ENCODE data around the gene SGO2. TPM values are rescaled to one million over a fixed set of nuclear protein-coding genes. Genes with fewer than 3 reads are reported as not detected.
"Not testable (repeated sequence)": the region's sequence is repeated elsewhere in the genome, so short reads cannot be mapped to it uniquely, and the experiment has no call there.

The SGO2 gene
- total RNA-seq, 2 donors from 2014 or later, result 7.6 to 19.5 TPM

- H3K9ac ChIP-seq (ENCODE audit: low read depth in 2 of 2, low read length in 2 of 2), result no peak overlapping the region
- no peaks in the 10 kb centered on the region for H3K4me1 ChIP-seq
- no peaks in the 10 kb centered on the region for H3K36me3 ChIP-seq
- H3K9me3 ChIP-seq, result no peaks in the 10 kb centered on the region
- no peak overlapping the region for H3K27ac ChIP-seq
- H3K4me3 ChIP-seq, result no peak overlapping the region
- no peak for TF ChIP-seq CTCF (IDR thresholded peaks at IDR 0.05)
- no peaks in the 10 kb centered on the region for H3K27me3 ChIP-seq
- DNase-seq, result no peak
- intact Hi-C loops (cut with DNase I), result no loop called here
These were observed 82.5 kb downstream of the SGO2 start for GRCh38 chr2:200608341-200609027.

DNA sequence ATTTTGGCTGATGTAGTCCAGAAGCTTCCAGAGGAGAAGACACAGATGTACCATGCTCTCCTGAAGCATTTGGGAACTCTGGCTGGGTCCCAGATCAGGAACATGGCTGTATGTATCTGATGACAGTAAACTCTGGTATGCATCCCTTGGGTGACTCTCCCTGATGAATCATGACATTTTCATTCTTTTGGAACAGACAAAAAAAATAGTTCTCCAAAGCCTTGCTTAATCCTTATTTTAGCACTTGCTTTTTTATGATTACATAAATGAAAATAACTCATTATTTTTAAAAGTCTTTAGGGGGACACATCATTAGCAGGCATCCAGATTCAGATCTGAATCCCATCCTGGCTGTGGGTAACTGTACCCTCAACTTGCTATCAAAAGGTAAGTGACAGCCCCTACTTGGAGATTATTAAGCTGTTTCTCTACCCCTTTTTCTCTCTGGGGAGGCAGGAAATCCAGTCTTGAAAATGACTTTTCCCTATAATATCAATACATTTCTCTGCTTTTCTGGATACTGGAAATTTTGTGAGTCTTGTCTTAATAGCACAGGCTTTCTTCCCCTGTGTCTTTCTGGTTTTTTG is 83.1 kb downstream of the SGO2 start:
- H3K4me3 ChIP-seq, result no peak overlapping the region
- no peak overlapping the region for H3K9ac ChIP-seq (ENCODE audit: low read depth in 2 of 2, low read length in 2 of 2)
- H3K36me3 ChIP-seq, result no peaks in the 10 kb centered on the region
- intact Hi-C loops (cut with DNase I), result no loop called here
- H3K27me3 ChIP-seq, result no peaks in the 10 kb centered on the region
- no peak for DNase-seq
- no peak overlapping the region for H3K27ac ChIP-seq
- H3K4me1 ChIP-seq, result no peaks in the 10 kb centered on the region
- no peaks in the 10 kb centered on the region for H3K9me3 ChIP-seq
- TF ChIP-seq CTCF (IDR thresholded peaks at IDR 0.05), result no peak

- intact Hi-C loops (cut with DNase I); H3K27me3 ChIP-seq; H3K9ac ChIP-seq (ENCODE audit: low read depth in 2 of 2, low read length in 2 of 2); H3K36me3 ChIP-seq; DNase-seq; H3K4me3 ChIP-seq; H3K27ac ChIP-seq; H3K9me3 ChIP-seq; H3K4me1 ChIP-seq: not testable (repeated sequence)
These were observed 84.2 kb downstream of the SGO2 start for GRCh38 chr2:200610217-200610616.

GRCh38 chr2:200613692-200614091 is 87.7 kb downstream of the SGO2 start:
- no peaks in the 10 kb centered on the region for H3K4me1 ChIP-seq
- no peak for TF ChIP-seq CTCF (IDR thresholded peaks at IDR 0.05)
- no peak for DNase-seq
- H3K4me3 ChIP-seq, result no peak overlapping the region
- H3K36me3 ChIP-seq, result no peaks in the 10 kb centered on the region
- H3K27me3 ChIP-seq, result no peaks in the 10 kb centered on the region
- H3K9me3 ChIP-seq, result no peaks in the 10 kb centered on the region
- H3K27ac ChIP-seq, result no peak overlapping the region
- no peak overlapping the region for H3K9ac ChIP-seq (ENCODE audit: low read depth in 2 of 2, low read length in 2 of 2)
- intact Hi-C loops (cut with DNase I), result no loop called here

DNA sequence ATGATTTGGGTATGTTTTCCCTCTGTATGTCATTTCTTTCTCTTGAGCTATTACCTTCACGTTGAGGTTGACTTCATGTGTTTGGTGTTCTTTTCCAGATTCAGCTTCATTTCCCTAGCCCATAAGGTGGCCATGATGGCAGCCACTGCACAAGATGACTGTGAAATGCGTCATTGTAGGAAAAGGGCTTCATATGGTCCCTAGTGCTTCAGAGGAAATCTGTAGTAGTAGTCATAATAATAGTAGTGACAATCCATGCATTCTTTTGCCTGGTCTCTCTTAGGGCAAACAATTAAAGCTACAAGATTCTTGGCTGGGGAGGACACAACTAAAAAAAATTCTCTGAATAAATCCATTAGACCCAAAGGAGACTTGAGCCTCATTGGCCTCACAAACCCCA is 88.2 kb downstream of the SGO2 start:
- Histone ChIP-seq H3K9me3 (no peaks in the 10 kb centered on the region), H3K4me3 (no peak overlapping the region), H3K9ac (ENCODE audit: low read depth in 2 of 2, low read length in 2 of 2) (no peak overlapping the region), H3K4me1 (no peaks in the 10 kb centered on the region), H3K27me3 (no peaks in the 10 kb centered on the region), H3K36me3 (no peaks in the 10 kb centered on the region), H3K27ac (no peak overlapping the region)
- intact Hi-C loops (cut with DNase I), result no loop called here
- TF ChIP-seq CTCF (IDR thresholded peaks at IDR 0.05), result no peak
- no peak for DNase-seq

- no peak overlapping the region for H3K4me3 ChIP-seq
- no peak for TF ChIP-seq CTCF (IDR thresholded peaks at IDR 0.05)
- no peaks in the 10 kb centered on the region for H3K4me1 ChIP-seq
- no peak for DNase-seq
- H3K27me3 ChIP-seq, result no peaks in the 10 kb centered on the region
- no peak overlapping the region for H3K27ac ChIP-seq
- H3K9ac ChIP-seq (ENCODE audit: low read depth in 2 of 2, low read length in 2 of 2), result no peak overlapping the region
- H3K9me3 ChIP-seq, result no peaks in the 10 kb centered on the region
- intact Hi-C loops (cut with DNase I), result no loop called here
- no peaks in the 10 kb centered on the region for H3K36me3 ChIP-seq
These were observed 89.2 kb downstream of the SGO2 start for GRCh38 chr2:200615247-200615646.
